Osteocyte (in vitro differentiated cells): ENCODE data around the gene ARHGAP4. TPM values are rescaled to one million over a fixed set of nuclear protein-coding genes. Genes with fewer than 3 reads are reported as not detected.

Experiments
- DNase-seq: peaks from one replicate; pipeline ENCODE4 v3.0.0; 2021; ENCODE audit warnings: mixed read lengths; ENCODE audit not compliant: unreplicated experiment; ENCODE audit errors: extremely low spot score
- H3K27ac Mint-ChIP-seq: one replicate; pipeline ENCODE4 v1.8.0; 2021; ENCODE audit warnings: mild to moderate bottlenecking, mixed read lengths; ENCODE audit not compliant: unreplicated experiment
- H3K27me3 Mint-ChIP-seq: one replicate; pipeline ENCODE4 v1.8.0; 2021; ENCODE audit warnings: mixed read lengths; ENCODE audit not compliant: unreplicated experiment
- H3K36me3 Mint-ChIP-seq: one replicate; pipeline ENCODE4 v1.8.0; 2021; ENCODE audit warnings: mixed read lengths; ENCODE audit not compliant: unreplicated experiment
- H3K4me1 Mint-ChIP-seq: one replicate; pipeline ENCODE4 v1.8.0; 2021; ENCODE audit warnings: mixed read lengths; ENCODE audit not compliant: unreplicated experiment
- H3K4me3 Mint-ChIP-seq: one replicate; pipeline ENCODE4 v1.8.0; 2021; ENCODE audit warnings: mild to moderate bottlenecking, moderate library complexity, mixed read lengths; ENCODE audit not compliant: unreplicated experiment
- H3K9me3 Mint-ChIP-seq: one replicate; pipeline ENCODE4 v1.8.0; 2021; ENCODE audit warnings: mixed read lengths; ENCODE audit not compliant: unreplicated experiment
- total RNA-seq: library from RNA; stranded (reverse); gene quantifications from 2 replicates; pipeline ENCODE4 v1.2.1, GENCODE V29; 2021
- TF ChIP-seq, protein P1 (sequence below): fragments of 200-600 bp; sonication (generic); IDR thresholded peaks from 2 replicates; pipeline ENCODE4 v1.5.0; 2021; ENCODE audit warnings: antibody characterized with exemption, mild to moderate bottlenecking, moderate library complexity

Gene ARHGAP4
- total RNA-seq, 1 donor from 2014 or later, result 5.3 TPM

DNA sequence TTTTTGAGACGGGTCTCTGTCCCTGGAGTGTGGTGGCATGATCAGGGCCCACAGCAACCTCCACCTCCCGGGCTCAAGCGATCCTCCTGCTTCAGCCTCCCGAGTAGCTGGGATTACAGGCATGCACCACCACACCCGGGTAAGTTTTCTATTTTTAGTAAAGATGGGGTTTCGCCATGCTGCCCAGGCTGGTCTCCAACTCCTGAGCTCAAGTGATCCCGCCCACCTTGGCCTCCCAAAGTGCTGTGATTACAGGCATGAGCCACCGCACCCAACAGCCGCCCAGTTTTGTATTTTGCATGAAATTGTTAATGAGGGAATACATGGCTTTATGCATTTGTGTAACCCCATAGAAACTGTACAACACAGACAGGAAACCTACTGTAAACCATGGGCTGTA is 2.8 kb upstream of the ARHGAP4 start:
- TF ChIP-seq, protein P1, sequence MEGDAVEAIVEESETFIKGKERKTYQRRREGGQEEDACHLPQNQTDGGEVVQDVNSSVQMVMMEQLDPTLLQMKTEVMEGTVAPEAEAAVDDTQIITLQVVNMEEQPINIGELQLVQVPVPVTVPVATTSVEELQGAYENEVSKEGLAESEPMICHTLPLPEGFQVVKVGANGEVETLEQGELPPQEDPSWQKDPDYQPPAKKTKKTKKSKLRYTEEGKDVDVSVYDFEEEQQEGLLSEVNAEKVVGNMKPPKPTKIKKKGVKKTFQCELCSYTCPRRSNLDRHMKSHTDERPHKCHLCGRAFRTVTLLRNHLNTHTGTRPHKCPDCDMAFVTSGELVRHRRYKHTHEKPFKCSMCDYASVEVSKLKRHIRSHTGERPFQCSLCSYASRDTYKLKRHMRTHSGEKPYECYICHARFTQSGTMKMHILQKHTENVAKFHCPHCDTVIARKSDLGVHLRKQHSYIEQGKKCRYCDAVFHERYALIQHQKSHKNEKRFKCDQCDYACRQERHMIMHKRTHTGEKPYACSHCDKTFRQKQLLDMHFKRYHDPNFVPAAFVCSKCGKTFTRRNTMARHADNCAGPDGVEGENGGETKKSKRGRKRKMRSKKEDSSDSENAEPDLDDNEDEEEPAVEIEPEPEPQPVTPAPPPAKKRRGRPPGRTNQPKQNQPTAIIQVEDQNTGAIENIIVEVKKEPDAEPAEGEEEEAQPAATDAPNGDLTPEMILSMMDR, result no peak
- DNase-seq, result no peak
- H3K27ac Mint-ChIP-seq, result no peak overlapping the region
- H3K9me3 Mint-ChIP-seq, result no peaks in the 10 kb centered on the region
- no peak overlapping the region for H3K4me3 Mint-ChIP-seq
- no peaks in the 10 kb centered on the region for H3K27me3 Mint-ChIP-seq
- H3K4me1 Mint-ChIP-seq, result peaks cover 19% of the 10 kb centered on the region
- peaks cover 5% of the 10 kb centered on the region for H3K36me3 Mint-ChIP-seq

- H3K36me3 Mint-ChIP-seq, result peaks cover 5% of the 10 kb centered on the region
- H3K4me1 Mint-ChIP-seq, result peaks cover 16% of the 10 kb centered on the region
Measured at GRCh38 chrX:153927922-153928760, 2.1 kb upstream of the ARHGAP4 start.

GRCh38 chrX:153927672-153927921 is 1.5 kb upstream of the ARHGAP4 start:
- TF ChIP-seq, protein P1, result no peak
- H3K9me3 Mint-ChIP-seq, result no peaks in the 10 kb centered on the region

More at GRCh38 chrX:153927922-153928760, 2.1 kb upstream of the ARHGAP4 start:
- Mint-ChIP-seq H3K9me3 (no peaks in the 10 kb centered on the region), H3K27ac (peak overlapping the region; percentile 95), H3K27me3 (no peaks in the 10 kb centered on the region), H3K4me3 (peak overlapping the region; percentile 78)
- DNase-seq, result peak; percentile 98
- TF ChIP-seq, protein P1, result no peak

GRCh38 chrX:153926858-153927671 is 1.0 kb upstream of the ARHGAP4 start:
- TF ChIP-seq, protein P1, result no peak
- DNase-seq, result no peak
- Mint-ChIP-seq H3K4me3 (peak overlapping the region; percentile 73), H3K4me1 (peaks cover 17% of the 10 kb centered on the region), H3K9me3 (no peaks in the 10 kb centered on the region), H3K27me3 (no peaks in the 10 kb centered on the region), H3K36me3 (peaks cover 5% of the 10 kb centered on the region), H3K27ac (peak overlapping the region; percentile 85)

More at GRCh38 chrX:153927672-153927921, 1.5 kb upstream of the ARHGAP4 start:
- Mint-ChIP-seq H3K4me1 (peaks cover 15% of the 10 kb centered on the region), H3K36me3 (peaks cover 5% of the 10 kb centered on the region), H3K27ac (peak overlapping the region; percentile 85), H3K4me3 (peak overlapping the region; percentile 73), H3K27me3 (no peaks in the 10 kb centered on the region)
- no peak for DNase-seq

DNA sequence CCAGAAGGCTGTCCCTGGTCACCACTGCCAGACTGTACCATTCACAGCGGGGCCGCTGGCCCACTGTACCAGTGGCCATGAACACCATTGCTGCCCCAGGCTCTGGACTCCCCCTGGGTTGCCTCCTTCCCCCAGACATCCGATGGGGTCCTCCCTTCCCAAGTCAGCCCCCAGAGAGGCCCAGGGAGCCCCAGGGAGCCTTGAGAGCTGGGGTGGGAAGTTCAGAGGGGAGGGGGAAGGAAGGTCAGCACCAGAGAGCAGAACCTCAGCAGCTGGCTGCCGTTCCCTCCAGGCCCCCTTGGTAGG is 441 bp upstream of the ARHGAP4 start:
- no peaks in the 10 kb centered on the region for H3K27me3 Mint-ChIP-seq
- no peak overlapping the region for H3K4me3 Mint-ChIP-seq
- H3K27ac Mint-ChIP-seq, result peak overlapping the region; percentile 10
- TF ChIP-seq, protein P1, result no peak
- H3K4me1 Mint-ChIP-seq, result peaks cover 22% of the 10 kb centered on the region
- DNase-seq, result no peak
- peaks cover 3% of the 10 kb centered on the region for H3K36me3 Mint-ChIP-seq
- no peaks in the 10 kb centered on the region for H3K9me3 Mint-ChIP-seq
